Mammary epithelial cell (primary cell): Measurements from ENCODE around the gene MEOX2.

Source experiments
- CTCF ChIP-seq, 2 donors: IDR thresholded peaks in 1 of 2; conservative IDR thresholded peaks in 1 of 2; 2 replicates each; pipeline ENCODE4 v1.5.1; 2011 to 2012; ENCODE audit warnings: inconsistent platforms in 2 of 2, low read length in 2 of 2, mild to moderate bottlenecking in 2 of 2, control low read depth in 1 of 2, low read depth in 1 of 2; ENCODE audit not compliant: insufficient read depth in 1 of 2; ENCODE audit errors: extremely low read depth in 1 of 2
- EZH2 ChIP-seq: IDR thresholded peaks from 2 replicates; pipeline ENCODE4 v1.6.1; 2012; ENCODE audit warnings: low read length, inconsistent platforms, borderline replicate concordance

GRCh38 chr7:15609287-15609686, 77.2 kb downstream of the MEOX2 start:
- TF ChIP-seq EZH2 (no peak), CTCF (conservative IDR thresholded peaks at IDR 0.05 in 1 of 2, IDR thresholded peaks at IDR 0.05 in 1 of 2; ENCODE audit: extremely low read depth in 1 of 2, insufficient read depth in 1 of 2, low read depth in 1 of 2, low read length in 2 of 2) (no peak)
